Parathyroid adenoma (tissue), 2 donors: ENCODE measurements around the gene PATL1.

ENCODE experiments used
- H2AFZ ChIP-seq: fragments of 300-600 bp; sonication (generic); one replicate; pipeline ENCODE4 v1.7.0; 2017; ENCODE audit warnings: antibody characterized with exemption, mild to moderate bottlenecking
- H3K27ac ChIP-seq: fragments of 300-600 bp; sonication (generic); one replicate; pipeline ENCODE4 v1.7.0; 2017
- H3K27me3 ChIP-seq: fragments of 300-600 bp; sonication (generic); one replicate; pipeline ENCODE4 v1.7.0; 2017; ENCODE audit warnings: low read length; ENCODE audit not compliant: control insufficient read depth, insufficient read depth
- H3K36me3 ChIP-seq: fragments of 300-600 bp; sonication (generic); one replicate; pipeline ENCODE4 v1.7.0; 2017; ENCODE audit warnings: low read length; ENCODE audit not compliant: control insufficient read depth, insufficient read depth
- H3K4me1 ChIP-seq: fragments of 300-600 bp; sonication (generic); one replicate; pipeline ENCODE4 v1.7.0; 2017; ENCODE audit warnings: control low read depth
- H3K4me2 ChIP-seq: fragments of 300-600 bp; sonication (generic); one replicate; pipeline ENCODE4 v1.7.0; 2017; ENCODE audit warnings: low read length
- H3K4me3 ChIP-seq: fragments of 300-600 bp; sonication (generic); one replicate; pipeline ENCODE4 v1.7.0; 2017; ENCODE audit warnings: low read depth, low read length
- H3K79me2 ChIP-seq: fragments of 300-600 bp; sonication (generic); one replicate; pipeline ENCODE4 v1.7.0; 2017; ENCODE audit warnings: control low read depth
- H3K9ac ChIP-seq: fragments of 300-600 bp; sonication (generic); one replicate; pipeline ENCODE4 v1.7.0; 2017; ENCODE audit warnings: mild to moderate bottlenecking
- H3K9me3 ChIP-seq: fragments of 300-600 bp; sonication (generic); one replicate; pipeline ENCODE4 v1.7.0; 2017; ENCODE audit warnings: low read length; ENCODE audit not compliant: control insufficient read depth
- TF ChIP-seq, protein P1 (sequence below): fragments of 300-600 bp; sonication (generic); IDR thresholded peaks from one replicate; pipeline ENCODE4 v1.7.0; 2017; ENCODE audit warnings: antibody characterized with exemption, mild to moderate bottlenecking
- donor health status: primary hyperparathyroidism.

PATL1 gene

DNA sequence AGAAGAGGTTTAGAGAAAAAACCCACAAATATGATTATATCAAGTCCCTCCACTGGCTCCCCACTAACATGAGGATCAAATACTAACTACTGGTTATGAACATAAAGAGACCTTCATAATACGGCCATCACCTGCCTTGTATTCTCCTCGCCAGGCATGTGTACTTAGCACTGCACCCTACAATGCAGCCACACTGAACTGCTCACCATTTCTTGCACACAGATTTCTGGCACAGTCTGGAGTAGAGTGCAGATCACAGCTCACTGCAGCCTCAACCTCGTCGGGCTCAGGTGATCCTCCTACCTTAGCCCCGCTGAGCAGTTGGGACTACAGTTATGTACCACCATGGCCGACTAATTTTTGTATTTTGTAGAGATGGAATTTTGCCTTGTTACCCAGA is 66.4 kb downstream of the PATL1 start:
- H3K4me1 ChIP-seq = peaks cover 5% of the 10 kb centered on the region
- no peaks in the 10 kb centered on the region for H3K36me3 ChIP-seq
- peaks cover 17% of the 10 kb centered on the region for H3K79me2 ChIP-seq
- no peak overlapping the region for H2AFZ ChIP-seq
- H3K9ac ChIP-seq = no peak overlapping the region
- H3K27me3 ChIP-seq = no peaks in the 10 kb centered on the region
- peak overlapping the region; percentile 75 for H3K27ac ChIP-seq
- TF ChIP-seq, protein P1, sequence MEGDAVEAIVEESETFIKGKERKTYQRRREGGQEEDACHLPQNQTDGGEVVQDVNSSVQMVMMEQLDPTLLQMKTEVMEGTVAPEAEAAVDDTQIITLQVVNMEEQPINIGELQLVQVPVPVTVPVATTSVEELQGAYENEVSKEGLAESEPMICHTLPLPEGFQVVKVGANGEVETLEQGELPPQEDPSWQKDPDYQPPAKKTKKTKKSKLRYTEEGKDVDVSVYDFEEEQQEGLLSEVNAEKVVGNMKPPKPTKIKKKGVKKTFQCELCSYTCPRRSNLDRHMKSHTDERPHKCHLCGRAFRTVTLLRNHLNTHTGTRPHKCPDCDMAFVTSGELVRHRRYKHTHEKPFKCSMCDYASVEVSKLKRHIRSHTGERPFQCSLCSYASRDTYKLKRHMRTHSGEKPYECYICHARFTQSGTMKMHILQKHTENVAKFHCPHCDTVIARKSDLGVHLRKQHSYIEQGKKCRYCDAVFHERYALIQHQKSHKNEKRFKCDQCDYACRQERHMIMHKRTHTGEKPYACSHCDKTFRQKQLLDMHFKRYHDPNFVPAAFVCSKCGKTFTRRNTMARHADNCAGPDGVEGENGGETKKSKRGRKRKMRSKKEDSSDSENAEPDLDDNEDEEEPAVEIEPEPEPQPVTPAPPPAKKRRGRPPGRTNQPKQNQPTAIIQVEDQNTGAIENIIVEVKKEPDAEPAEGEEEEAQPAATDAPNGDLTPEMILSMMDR = no peak
- no peaks in the 10 kb centered on the region for H3K9me3 ChIP-seq
- H3K4me2 ChIP-seq = peak overlapping the region; percentile 27
- peak overlapping the region; percentile 1 for H3K4me3 ChIP-seq

DNA sequence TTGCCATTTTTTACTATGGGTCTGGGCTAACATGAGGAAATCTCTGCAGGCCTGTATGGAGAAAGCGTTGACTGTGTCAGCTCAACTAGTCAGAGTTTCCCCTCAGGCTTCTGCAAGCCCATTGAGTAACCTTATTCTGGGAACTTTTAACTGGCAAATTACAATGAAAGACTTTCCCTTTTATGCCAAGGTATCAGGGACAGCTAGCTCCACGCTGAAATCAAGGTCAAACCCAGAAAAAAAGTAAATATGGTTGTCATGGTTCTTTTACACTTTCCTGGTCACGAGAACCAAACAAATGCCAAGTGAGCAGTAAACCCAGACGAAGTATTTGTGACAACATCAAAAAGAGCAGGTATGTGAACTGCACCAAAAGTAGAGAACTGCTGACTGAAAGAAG is 67.0 kb downstream of the PATL1 start:
- Histone ChIP-seq H3K4me3 (peak overlapping the region; percentile 1), H3K79me2 (peaks cover 12% of the 10 kb centered on the region), H3K4me2 (peak overlapping the region; percentile 47), H3K9me3 (no peaks in the 10 kb centered on the region), H3K36me3 (no peaks in the 10 kb centered on the region), H3K4me1 (peaks cover 5% of the 10 kb centered on the region), H3K27me3 (no peaks in the 10 kb centered on the region), H2AFZ (no peak overlapping the region), H3K27ac (peak overlapping the region; percentile 75), H3K9ac (no peak overlapping the region)
- TF ChIP-seq, protein P1 = no peak

DNA sequence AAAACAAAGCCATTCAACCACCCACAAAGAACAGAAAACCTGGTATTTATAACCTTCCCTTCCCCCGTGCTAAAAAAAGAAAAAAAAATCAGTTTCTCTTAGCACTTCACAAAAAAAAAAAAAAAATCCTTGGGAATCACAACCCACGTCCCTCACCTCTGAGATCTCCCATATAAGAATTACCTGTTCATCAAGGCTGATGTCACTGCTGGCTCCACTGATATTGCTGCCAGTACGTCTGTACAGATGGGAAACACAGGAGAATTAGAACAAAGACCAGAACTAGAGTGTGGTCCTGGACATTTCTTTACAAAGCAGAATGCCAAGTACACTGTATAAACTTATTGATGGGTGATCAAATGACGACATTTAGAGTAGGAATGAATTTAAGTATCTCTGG is 68.2 kb downstream of the PATL1 start:
- no peak overlapping the region for H2AFZ ChIP-seq
- no peaks in the 10 kb centered on the region for H3K9me3 ChIP-seq
- H3K4me1 ChIP-seq = peaks cover 5% of the 10 kb centered on the region
- peaks cover 10% of the 10 kb centered on the region for H3K79me2 ChIP-seq
- H3K4me2 ChIP-seq = no peak overlapping the region
- H3K27ac ChIP-seq = no peak overlapping the region
- no peaks in the 10 kb centered on the region for H3K36me3 ChIP-seq
- no peaks in the 10 kb centered on the region for H3K27me3 ChIP-seq
- H3K9ac ChIP-seq = no peak overlapping the region
- H3K4me3 ChIP-seq = no peak overlapping the region
- TF ChIP-seq, protein P1 = no peak

DNA sequence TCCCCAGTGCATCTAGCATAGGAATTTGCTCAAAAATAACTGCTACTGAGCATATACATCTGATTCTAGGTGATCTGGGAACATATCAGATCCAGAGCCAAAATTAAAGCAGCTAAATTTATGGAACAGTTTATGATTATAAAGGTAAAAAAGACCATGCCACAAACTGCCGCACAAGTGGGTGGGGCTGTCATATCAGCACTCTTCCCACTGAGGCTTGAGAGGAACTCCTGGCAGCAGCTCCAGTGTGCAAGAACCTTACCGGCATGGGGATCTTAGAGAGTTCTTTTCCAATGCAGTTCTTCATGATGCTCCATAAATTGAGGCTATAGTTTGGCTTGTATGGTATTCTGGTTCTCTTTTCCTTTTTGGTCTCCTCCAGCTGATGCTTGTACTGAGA is 68.6 kb downstream of the PATL1 start:
- TF ChIP-seq, protein P1 = no peak
- Histone ChIP-seq H3K27ac (no peak overlapping the region), H3K27me3 (no peaks in the 10 kb centered on the region), H3K4me1 (peaks cover 5% of the 10 kb centered on the region), H3K36me3 (no peaks in the 10 kb centered on the region), H3K9me3 (no peaks in the 10 kb centered on the region), H3K79me2 (peaks cover 7% of the 10 kb centered on the region), H2AFZ (no peak overlapping the region), H3K4me2 (no peak overlapping the region), H3K4me3 (no peak overlapping the region), H3K9ac (no peak overlapping the region)

DNA sequence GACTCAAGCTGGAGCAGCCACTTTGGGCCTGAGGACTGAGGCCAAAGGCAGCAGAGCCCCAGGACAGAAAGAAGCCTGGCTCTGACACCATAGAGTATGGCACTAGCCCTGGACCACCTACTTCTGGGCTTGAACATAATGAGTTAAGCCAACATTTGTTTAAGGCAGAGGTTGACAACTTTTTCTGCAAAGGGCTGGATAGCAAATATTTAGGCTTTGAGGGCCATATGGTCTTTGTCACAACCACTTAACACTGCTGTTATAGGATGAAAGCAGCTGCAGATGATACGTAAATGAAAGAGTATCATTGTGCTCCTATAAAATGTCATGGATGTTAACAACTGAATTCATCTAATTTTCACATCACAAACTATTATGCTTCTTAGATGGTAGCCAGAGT is 69.9 kb downstream of the PATL1 start:
- no peak overlapping the region for H3K4me3 ChIP-seq
- peaks cover 7% of the 10 kb centered on the region for H3K79me2 ChIP-seq
- no peaks in the 10 kb centered on the region for H3K36me3 ChIP-seq
- H3K4me2 ChIP-seq = no peak overlapping the region
- peaks cover 5% of the 10 kb centered on the region for H3K4me1 ChIP-seq
- H2AFZ ChIP-seq = no peak overlapping the region
- H3K9ac ChIP-seq = no peak overlapping the region
- TF ChIP-seq, protein P1 = no peak
- no peaks in the 10 kb centered on the region for H3K9me3 ChIP-seq
- no peaks in the 10 kb centered on the region for H3K27me3 ChIP-seq
- no peak overlapping the region for H3K27ac ChIP-seq
